Activated CD4-positive, alpha-beta T cell treated with anti-CD3 and anti-CD28 coated beads for 1 hour (primary cell): ENCODE data around the gene TBC1D24.

Experiments
- DNase-seq: peaks from one replicate; pipeline ENCODE4 v3.0.0-alpha.2; 2020

The TBC1D24 gene

DNA sequence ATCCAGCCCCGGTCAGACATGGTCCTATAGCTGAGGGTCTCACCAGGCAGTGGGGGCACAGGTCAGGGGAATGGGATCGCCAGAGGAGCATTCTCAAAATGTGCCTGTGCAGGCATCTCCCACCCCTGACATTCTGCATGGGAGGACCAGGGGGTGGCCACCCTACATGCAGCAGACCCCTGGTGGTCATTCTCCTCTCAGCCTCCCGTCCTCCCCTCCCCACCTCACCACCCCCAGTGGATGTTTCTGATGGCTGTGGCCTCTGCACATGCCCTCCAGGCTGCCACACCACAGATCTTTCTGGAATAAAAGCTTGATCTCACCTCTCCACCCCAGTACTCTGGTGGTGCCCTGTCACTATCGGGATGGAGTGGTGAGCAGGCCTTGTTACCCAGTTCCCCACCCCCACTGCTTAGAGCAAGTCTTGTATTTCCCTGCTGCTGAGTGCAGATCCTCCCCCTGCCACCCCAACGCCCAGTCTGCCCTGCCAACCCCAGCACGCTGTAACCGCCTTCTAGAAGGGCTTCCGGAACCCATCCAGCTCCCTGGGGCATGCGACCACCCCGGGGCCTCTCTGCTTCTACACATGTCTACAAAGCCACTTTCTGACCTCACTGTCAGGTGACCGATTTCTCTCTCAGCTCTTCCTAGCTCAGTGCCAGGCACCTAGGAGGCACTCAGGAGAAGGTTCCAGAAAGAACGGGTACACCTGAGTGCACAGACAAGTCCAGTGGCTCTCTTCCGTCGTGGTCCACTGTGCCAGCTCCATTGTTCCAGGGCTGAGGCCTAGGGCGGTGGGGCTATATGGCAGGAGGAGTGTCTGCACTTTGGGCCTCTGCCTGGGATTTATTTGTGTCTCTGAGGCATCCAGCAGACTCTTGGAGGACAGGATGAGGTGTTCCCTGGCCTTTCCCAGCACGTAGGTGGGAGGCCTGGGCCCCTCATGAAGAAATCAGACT, 9.3 kb downstream of the TBC1D24 start:
- DNase-seq: no peak

DNA sequence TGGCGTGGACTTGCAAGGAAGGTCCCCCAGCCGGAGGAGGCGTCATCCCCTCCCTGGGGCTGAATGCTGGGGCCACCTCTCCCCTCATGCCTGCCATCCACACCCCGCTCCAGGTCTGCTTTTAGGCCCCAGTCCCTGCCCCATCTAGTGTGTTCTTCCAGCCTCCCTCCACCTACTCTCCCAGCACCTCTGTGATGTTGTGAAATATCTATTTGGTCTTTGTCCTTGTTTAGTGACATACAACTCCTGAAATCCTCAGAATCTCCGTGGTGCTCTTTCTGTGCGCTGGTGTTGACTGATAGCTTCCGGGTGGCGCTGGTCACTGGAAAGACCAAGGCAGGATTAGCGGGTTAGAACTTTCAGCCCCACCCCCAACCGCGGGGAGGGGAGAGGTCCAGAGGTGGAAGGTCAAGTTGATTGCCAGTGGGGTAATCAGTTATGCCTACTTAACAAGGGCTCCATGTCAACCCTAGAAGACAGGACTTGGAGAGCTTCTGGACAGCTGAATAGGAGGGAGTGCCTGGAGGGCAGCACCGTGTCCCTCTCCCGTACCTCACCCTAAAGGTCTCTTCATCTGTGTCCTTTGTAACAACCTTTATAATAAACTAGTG, 10.1 kb downstream of the TBC1D24 start:
- no peak for DNase-seq

DNA sequence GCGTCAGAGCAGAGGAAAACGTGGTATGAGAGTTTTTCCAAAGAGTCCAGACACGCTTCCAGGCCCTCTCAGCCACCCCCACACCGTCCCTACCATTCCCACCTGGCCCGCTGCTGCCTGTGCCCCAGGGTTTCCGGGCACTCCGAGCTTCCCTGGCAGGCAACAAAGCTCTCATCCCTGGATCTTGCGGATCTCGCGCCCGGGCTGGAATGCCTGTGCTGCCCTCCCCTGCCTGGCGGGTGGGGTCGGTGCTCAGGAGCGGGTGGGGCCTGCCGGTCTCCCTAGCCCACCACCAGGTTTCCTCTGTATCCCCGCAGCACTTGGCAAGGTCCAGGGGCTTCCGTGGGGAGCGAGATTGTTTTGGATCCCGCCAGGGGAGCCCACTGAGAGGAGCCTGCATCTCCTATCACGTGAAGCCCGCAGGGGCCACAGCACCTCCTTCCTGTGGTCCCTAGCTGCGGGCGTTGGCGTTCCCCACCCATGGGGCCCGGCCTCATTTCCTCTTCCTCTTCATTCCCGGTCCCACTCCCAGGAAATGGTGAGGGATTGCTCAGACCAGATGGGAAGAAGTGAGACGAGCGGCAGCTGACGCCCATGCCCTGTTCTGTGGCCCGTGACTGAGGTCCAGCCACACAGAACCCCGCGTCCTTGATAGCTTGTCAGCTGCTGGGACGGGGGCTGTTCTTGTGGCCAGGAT, 11.0 kb downstream of the TBC1D24 start:
- DNase-seq: no peak

DNA sequence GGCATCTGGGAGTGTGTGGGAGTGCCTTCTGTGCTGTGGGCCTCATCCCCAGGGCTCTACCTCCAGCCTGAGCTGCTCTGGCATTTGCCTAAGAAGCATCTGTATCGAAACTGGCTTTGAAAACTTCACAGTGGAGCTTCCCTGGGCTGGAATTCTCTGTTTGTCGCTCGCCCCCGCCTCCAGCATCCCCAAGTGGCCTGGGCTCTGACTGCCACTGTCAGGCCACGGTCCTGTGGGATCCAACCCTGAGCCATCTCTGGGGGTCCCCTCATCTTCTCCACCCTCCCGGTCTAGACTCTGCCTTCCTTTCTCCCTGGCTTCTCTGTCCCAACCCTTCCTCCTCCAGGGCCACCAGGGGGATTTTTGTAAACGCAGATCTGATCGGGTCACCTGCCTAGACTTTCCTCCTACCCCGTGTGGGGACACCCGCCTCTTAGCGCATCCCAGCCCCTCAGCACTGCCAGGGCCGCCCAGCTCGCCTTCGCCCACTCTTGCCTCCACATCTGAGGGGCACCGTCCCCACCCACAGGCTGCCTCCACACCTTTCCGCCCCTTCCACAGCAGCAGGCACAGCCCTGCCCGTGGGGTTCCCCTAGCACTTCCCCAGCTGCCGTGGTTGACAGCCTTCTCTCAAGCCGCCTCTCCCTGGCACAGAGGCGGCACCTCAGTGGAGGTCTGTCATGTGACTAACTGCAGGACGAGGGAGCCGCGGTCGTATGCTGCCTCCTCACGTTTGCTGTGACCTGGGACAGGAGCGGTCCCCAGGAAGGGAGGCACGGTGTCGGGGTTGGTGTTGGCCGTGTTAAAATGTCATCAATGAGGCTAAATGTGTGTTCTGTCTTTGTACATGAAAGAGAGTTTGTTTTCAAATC, 12.0 kb downstream of the TBC1D24 start:
- DNase-seq: peak; percentile 73

- no peak for DNase-seq
Measured at GRCh38 chr16:2487517-2487842, 12.6 kb downstream of the TBC1D24 start.

- DNase-seq: no peak
Measured at GRCh38 chr16:2487903-2488531, 13.1 kb downstream of the TBC1D24 start.

GRCh38 chr16:2489581-2489980, 14.7 kb downstream of the TBC1D24 start:
- no peak for DNase-seq

DNA sequence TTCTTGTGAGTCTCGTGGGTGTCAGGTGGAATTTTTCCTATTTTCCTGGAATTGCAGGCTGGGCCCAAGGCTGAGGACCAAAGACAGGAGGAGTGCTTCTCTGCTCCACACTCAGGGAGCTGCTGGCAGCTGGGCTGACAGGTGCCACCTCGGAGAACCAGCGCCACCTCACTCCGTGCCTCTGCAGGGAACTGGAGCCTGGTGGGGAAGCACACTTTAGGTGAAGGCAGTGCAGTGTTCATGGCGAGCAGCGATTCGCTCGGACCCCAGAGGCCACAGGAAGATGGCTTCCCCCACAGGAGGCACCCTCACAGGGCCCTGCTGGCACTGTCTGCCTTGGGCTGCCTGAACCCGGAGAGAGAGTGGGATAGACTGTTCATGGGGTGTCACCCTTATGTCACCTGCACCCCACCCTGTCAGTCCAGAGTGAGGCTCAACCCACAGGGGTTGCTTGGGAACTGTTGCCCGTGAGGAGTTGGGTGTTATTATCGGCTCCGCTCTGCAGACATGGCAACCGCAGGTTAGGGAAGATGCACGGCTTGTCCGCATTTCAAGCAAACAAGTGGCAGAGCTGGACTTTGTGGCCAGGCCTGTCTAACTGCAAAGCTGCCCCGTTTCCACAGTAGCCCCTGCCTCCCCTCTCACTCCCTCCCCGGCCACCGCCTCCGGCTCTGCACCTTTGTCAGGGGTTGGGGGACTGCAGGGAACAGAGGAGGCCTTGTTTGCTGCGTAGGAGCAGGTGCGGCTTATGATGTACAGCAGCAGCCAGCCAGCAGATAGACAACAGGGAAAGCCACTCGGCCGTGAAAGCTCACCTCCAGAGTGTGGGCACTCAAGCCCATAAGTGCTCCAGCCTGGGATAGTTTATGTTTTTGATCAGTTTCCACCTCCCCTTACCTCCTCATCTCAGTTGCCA, 15.5 kb downstream of the TBC1D24 start:
- no peak for DNase-seq

- DNase-seq: no peak
Measured at GRCh38 chr16:2492292-2492691, 17.4 kb downstream of the TBC1D24 start.

GRCh38 chr16:2493605-2494004, 18.7 kb downstream of the TBC1D24 start:
- DNase-seq: no peak

GRCh38 chr16:2494616-2495015, 19.7 kb downstream of the TBC1D24 start:
- no peak for DNase-seq

GRCh38 chr16:2495041-2495440, 20.1 kb downstream of the TBC1D24 start:
- no peak for DNase-seq

DNA sequence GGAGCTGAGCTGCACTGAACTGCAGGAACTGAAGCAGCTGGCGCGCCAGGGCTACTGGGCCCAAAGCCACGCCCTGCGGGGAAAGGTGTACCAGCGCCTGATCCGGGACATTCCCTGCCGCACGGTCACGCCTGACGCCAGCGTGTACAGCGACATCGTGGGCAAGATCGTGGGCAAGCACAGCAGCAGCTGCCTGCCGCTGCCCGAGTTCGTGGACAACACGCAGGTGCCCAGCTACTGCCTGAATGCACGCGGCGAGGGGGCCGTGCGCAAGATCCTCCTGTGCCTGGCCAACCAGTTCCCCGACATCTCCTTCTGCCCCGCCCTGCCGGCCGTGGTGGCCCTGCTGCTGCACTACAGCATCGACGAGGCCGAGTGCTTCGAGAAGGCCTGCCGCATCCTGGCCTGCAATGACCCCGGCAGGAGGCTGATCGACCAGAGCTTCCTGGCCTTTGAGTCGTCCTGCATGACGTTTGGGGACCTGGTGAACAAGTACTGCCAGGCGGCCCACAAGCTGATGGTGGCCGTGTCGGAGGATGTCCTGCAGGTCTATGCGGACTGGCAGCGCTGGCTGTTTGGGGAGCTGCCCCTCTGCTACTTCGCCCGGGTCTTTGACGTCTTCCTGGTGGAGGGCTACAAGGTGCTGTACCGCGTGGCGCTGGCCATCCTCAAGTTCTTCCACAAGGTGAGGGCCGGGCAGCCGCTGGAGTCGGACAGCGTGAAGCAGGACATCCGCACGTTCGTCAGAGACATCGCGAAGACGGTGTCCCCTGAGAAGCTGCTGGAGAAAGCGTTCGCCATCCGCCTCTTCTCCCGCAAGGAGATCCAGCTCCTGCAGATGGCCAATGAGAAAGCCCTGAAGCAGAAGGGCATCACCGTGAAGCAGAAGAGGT, 21.5 kb downstream of the TBC1D24 start:
- no peak for DNase-seq

DNA sequence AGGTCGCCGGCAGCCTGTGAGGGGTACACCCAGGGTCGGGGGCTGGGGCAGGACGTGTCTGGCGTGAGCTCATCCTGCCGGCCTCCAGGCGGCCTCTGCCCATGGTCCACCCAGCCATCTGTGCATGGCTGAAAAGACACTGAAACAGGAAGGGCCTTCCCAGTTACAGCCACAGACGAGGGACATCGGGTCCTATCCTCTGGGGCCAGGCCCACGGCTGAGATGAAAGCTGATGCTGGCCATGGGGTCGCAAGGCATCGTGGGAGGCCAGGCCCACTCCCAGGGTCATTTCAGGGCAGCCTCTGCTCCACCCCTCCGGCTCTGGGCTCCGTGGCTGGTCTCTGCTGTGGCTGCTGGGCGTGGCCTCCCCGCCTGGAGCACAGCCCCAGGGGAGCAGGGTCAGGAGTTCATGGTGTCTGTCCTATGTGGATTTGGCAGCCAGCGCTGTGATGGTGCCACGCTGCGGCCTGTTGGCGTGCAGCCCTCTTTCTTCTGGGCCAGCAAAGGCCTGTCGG, 22.2 kb downstream of the TBC1D24 start:
- DNase-seq: no peak

- DNase-seq: no peak
Measured at GRCh38 chr16:2497695-2498484, 23.0 kb downstream of the TBC1D24 start.

DNA sequence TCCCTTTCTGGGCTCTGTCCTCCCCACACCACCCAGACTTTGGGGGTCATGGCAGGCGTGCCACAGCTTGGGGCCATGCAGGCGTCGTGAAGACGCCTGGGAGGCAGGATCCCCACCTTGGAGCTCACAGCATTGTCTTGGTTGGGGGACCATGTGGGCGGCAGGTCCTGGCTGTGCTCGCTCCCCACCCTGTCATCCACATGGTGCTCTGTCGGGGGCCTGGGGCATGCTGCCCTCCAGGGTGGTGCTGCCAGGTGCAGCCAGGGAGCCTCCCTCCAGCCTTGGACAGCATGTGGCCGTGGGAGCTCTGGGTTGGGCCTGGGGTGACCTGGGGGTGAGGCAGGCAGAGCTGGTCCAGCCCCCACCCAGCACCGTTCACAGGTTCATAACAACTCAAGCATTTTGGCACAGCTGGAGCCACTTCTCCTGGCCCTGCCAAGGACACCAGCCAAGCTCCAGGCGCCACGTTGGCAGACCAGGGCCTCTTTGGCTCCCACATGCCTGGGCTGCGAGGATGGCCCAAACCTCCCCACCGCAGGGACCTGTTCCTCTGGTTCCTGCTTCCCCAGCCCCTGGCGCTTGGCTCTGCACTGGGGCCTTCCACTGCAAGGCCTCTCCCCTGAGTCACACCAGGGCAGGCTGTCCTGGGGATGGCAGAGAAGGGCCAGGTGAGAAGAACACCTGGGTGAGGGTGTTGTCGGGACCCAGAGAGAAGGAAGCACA, 23.8 kb downstream of the TBC1D24 start:
- no peak for DNase-seq

GRCh38 chr16:2499454-2499853, 24.5 kb downstream of the TBC1D24 start:
- DNase-seq: no peak

DNA sequence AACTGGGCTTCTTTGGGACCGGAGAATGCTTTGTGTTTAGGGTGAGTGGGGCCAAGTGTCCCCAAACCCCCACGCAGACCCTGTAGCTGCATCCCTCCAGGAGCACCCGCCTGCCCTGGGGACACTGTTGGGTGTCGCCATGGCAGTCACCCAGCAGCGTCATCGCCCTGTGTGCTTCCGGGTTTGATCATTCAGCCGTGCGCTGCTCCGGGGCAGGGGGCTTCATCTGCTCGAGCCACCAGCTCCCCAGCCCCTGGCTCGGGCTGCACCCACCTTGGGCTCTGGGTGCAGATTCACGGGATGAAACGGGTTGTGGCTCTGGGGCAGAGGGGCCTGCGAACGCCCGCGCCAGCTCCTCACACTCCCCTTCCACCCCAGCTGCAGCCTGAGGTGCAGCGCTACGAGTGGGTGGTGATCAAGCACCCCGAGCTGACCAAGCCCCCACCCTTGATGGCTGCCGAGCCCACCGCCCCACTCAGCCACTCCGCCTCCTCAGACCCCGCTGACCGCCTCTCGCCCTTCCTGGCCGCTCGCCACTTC, 25.0 kb downstream of the TBC1D24 start:
- no peak for DNase-seq
